Activated CD8-positive, alpha-beta T cell treated with anti-CD3 and anti-CD28 coated beads, Interleukin-2, amount 10 ng/mL, durations not matched to agents 7 days and 5 days (primary cell): Measurements from ENCODE around the gene NRL. TPM values are rescaled to one million over a fixed set of nuclear protein-coding genes. Genes with fewer than 3 reads are reported as not detected.

Experiments used
- ATAC-seq: fragments of 150-1000 bp; cut with Tn5 transposase; one replicate; pipeline ENCODE4 v1.10.0; 2021; ENCODE audit warnings: moderate library complexity
- CTCF ChIA-PET: fragments of 350-600 bp; sonication (Branson Sonifier 250); formaldehyde crosslinking; loops from one replicate; lab custom pipeline; 2021; ENCODE audit warnings: antibody characterized with exemption; lab: Charles Lee
- POLR2A ChIA-PET: fragments of 350-600 bp; sonication (Branson Sonifier 250); formaldehyde crosslinking; loops from one replicate; lab custom pipeline; 2021; ENCODE audit warnings: antibody characterized with exemption; lab: Charles Lee
- DNase-seq: peaks from one replicate; pipeline ENCODE4 v3.0.0-alpha.2; 2020
- H3K27ac Mint-ChIP-seq: one replicate; pipeline ENCODE4 v1.8.0; 2021; ENCODE audit warnings: mild to moderate bottlenecking, mixed read lengths
- H3K27me3 Mint-ChIP-seq: one replicate; pipeline ENCODE4 v1.8.0; 2021; ENCODE audit warnings: low read depth, mixed read lengths
- H3K36me3 Mint-ChIP-seq: one replicate; pipeline ENCODE4 v1.8.0; 2021; ENCODE audit warnings: low read depth, mixed read lengths
- H3K4me1 Mint-ChIP-seq: one replicate; pipeline ENCODE4 v1.8.0; 2021; ENCODE audit warnings: low read depth, mixed read lengths
- H3K4me3 Mint-ChIP-seq: one replicate; pipeline ENCODE4 v1.8.0; 2021; ENCODE audit warnings: mild to moderate bottlenecking, mixed read lengths
- H3K9me3 Mint-ChIP-seq: one replicate; pipeline ENCODE4 v1.8.0; 2022; ENCODE audit warnings: mixed read lengths; ENCODE audit not compliant: insufficient read depth
- total RNA-seq, 2 experiments: library from RNA; stranded (reverse); gene quantifications; one replicate each; pipeline ENCODE4 v1.2.3, GENCODE V29; 2021

NRL gene
- total RNA-seq, 2 experiments from 2014 or later, result 2.8 to 3.4 TPM

- POLR2A ChIA-PET, result interaction anchor here (1.9 to 6.4 kb wide), 5 partner anchors 11 to 69 kb away, joined by 11 to 89 read pairs (median 30); partner anchors contain the start of genes DCAF11, IRF9 and NRL
- peaks cover 42% of the 10 kb centered on the region for H3K4me1 Mint-ChIP-seq
- H3K9me3 Mint-ChIP-seq, result no peaks in the 10 kb centered on the region
- no peak for ATAC-seq
- peak overlapping the region; percentile 100 for H3K4me3 Mint-ChIP-seq
- DNase-seq, result no peak
- H3K27me3 Mint-ChIP-seq, result no peaks in the 10 kb centered on the region
- CTCF ChIA-PET, result interaction anchor here (0.8 to 11.8 kb wide), 10 partner anchors 8 to 69 kb away, joined by 3 to 315 read pairs (median 6); partner anchors contain the start of genes DCAF11, IRF9 and NRL
- peak overlapping the region; percentile 99 for H3K27ac Mint-ChIP-seq
- peaks cover 19% of the 10 kb centered on the region for H3K36me3 Mint-ChIP-seq
Measured at GRCh38 chr14:24092505-24093206, 22.1 kb downstream of the NRL start.

GRCh38 chr14:24092110-24092504 is 22.6 kb downstream of the NRL start:
- H3K9me3 Mint-ChIP-seq, result no peaks in the 10 kb centered on the region
- no peaks in the 10 kb centered on the region for H3K27me3 Mint-ChIP-seq
- ATAC-seq (no peak), DNase-seq (no peak)
- CTCF ChIA-PET, result interaction anchor here (0.8 to 11.8 kb wide), 12 partner anchors 8 to 69 kb away, joined by 3 to 315 read pairs (median 8); partner anchors contain the start of genes DCAF11, IRF9 and NRL
- POLR2A ChIA-PET, result interaction anchor here (1.9 to 6.4 kb wide), 5 partner anchors 11 to 70 kb away, joined by 11 to 89 read pairs (median 30); partner anchors contain the start of genes DCAF11, IRF9 and NRL
- H3K27ac Mint-ChIP-seq, result peak overlapping the region; percentile 62
- peaks cover 19% of the 10 kb centered on the region for H3K36me3 Mint-ChIP-seq
- no peak overlapping the region for H3K4me3 Mint-ChIP-seq
- peaks cover 42% of the 10 kb centered on the region for H3K4me1 Mint-ChIP-seq

- DNase-seq (no peak), ATAC-seq (no peak)
- H3K4me3 Mint-ChIP-seq, result no peak overlapping the region
- no peak overlapping the region for H3K27ac Mint-ChIP-seq
- H3K9me3 Mint-ChIP-seq, result no peaks in the 10 kb centered on the region
- peaks cover 29% of the 10 kb centered on the region for H3K4me1 Mint-ChIP-seq
- H3K27me3 Mint-ChIP-seq, result no peaks in the 10 kb centered on the region
- ChIA-PET POLR2A (interaction anchor here (1.0 to 1.5 kb wide), 3 partner anchors 8 to 17 kb away, joined by 3 read pairs; no protein-coding TSS in a partner anchor), CTCF (interaction anchor here (1.0 to 11.8 kb wide), 20 partner anchors 9 to 210 kb away, joined by 3 to 315 read pairs (median 9); partner anchors contain the start of genes CARMIL3, DCAF11, DHRS1 and IRF9)
- H3K36me3 Mint-ChIP-seq, result peaks cover 3% of the 10 kb centered on the region
Measured at GRCh38 chr14:24089890-24090289, 24.9 kb downstream of the NRL start.

- Mint-ChIP-seq H3K27me3 (no peaks in the 10 kb centered on the region), H3K36me3 (no peaks in the 10 kb centered on the region), H3K9me3 (no peaks in the 10 kb centered on the region), H3K4me1 (peaks cover 19% of the 10 kb centered on the region), H3K4me3 (no peak overlapping the region), H3K27ac (no peak overlapping the region)
- DNase-seq (no peak), ATAC-seq (no peak)
- ChIA-PET CTCF (interaction anchor here (10.4 to 11.8 kb wide), 2 partner anchors 18 to 31 kb away, joined by 213 to 315 read pairs; no protein-coding TSS in a partner anchor), POLR2A (interaction anchor here (0.7 kb wide), 1 partner anchor 28 kb away, joined by 3 read pairs; no protein-coding TSS in a partner anchor)
Measured at GRCh38 chr14:24088095-24088494, 26.7 kb downstream of the NRL start.

GRCh38 chr14:24087004-24087403 is 27.7 kb downstream of the NRL start:
- Mint-ChIP-seq H3K9me3 (no peaks in the 10 kb centered on the region), H3K36me3 (no peaks in the 10 kb centered on the region), H3K27me3 (no peaks in the 10 kb centered on the region), H3K4me1 (peaks cover 16% of the 10 kb centered on the region), H3K4me3 (no peak overlapping the region), H3K27ac (no peak overlapping the region)
- CTCF ChIA-PET, result interaction anchor here (1.5 to 2.3 kb wide), 2 partner anchors 21 to 29 kb away, joined by 7 to 21 read pairs; no protein-coding TSS in a partner anchor
- DNase-seq, result no peak
- POLR2A ChIA-PET, result interaction anchor here (0.6 kb wide), 1 partner anchor 31 kb away, joined by 4 read pairs; no protein-coding TSS in a partner anchor
- no peak for ATAC-seq

GRCh38 chr14:24086193-24086955 is 28.4 kb downstream of the NRL start:
- H3K36me3 Mint-ChIP-seq, result no peaks in the 10 kb centered on the region
- DNase-seq (no peak), ATAC-seq (no peak)
- H3K27me3 Mint-ChIP-seq, result no peaks in the 10 kb centered on the region
- ChIA-PET CTCF (interaction anchor here (0.9 to 2.3 kb wide), 4 partner anchors 22 to 75 kb away, joined by 3 to 21 read pairs (median 6); partner anchors contain the start of gene IRF9), POLR2A (interaction anchor here (0.6 to 1.4 kb wide), 2 partner anchors 22 to 30 kb away, joined by 4 read pairs; no protein-coding TSS in a partner anchor)
- no peaks in the 10 kb centered on the region for H3K9me3 Mint-ChIP-seq
- no peak overlapping the region for H3K4me3 Mint-ChIP-seq
- peaks cover 19% of the 10 kb centered on the region for H3K4me1 Mint-ChIP-seq
- no peak overlapping the region for H3K27ac Mint-ChIP-seq

GRCh38 chr14:24085215-24085614 is 29.5 kb downstream of the NRL start:
- POLR2A ChIA-PET, result interaction anchor here (0.9 to 1.4 kb wide), 4 partner anchors 10 to 157 kb away, joined by 3 to 4 read pairs (median 3); partner anchors contain the start of gene TINF2
- Mint-ChIP-seq H3K36me3 (no peaks in the 10 kb centered on the region), H3K27ac (no peak overlapping the region), H3K9me3 (no peaks in the 10 kb centered on the region), H3K27me3 (no peaks in the 10 kb centered on the region), H3K4me3 (no peak overlapping the region), H3K4me1 (peaks cover 22% of the 10 kb centered on the region)
- ATAC-seq (no peak), DNase-seq (no peak)
- CTCF ChIA-PET, result interaction anchor here (1.1 to 2.3 kb wide), 4 partner anchors 8 to 76 kb away, joined by 3 to 21 read pairs (median 6); partner anchors contain the start of genes IRF9 and PCK2

- DNase-seq (no peak), ATAC-seq (no peak)
- Mint-ChIP-seq H3K9me3 (no peaks in the 10 kb centered on the region), H3K36me3 (no peaks in the 10 kb centered on the region), H3K27me3 (no peaks in the 10 kb centered on the region), H3K4me1 (peaks cover 21% of the 10 kb centered on the region), H3K4me3 (no peak overlapping the region), H3K27ac (no peak overlapping the region)
- ChIA-PET CTCF (interaction anchor here (1.4 to 1.9 kb wide), 3 partner anchors 9 to 24 kb away, joined by 4 to 7 read pairs (median 5); partner anchors contain the start of gene PCK2), POLR2A (interaction anchor here (1.0 to 1.3 kb wide), 2 partner anchors 11 to 158 kb away, joined by 3 read pairs; partner anchors contain the start of gene TINF2)
Measured at GRCh38 chr14:24084440-24084839, 30.3 kb downstream of the NRL start.

- no peaks in the 10 kb centered on the region for H3K36me3 Mint-ChIP-seq
- H3K27me3 Mint-ChIP-seq, result no peaks in the 10 kb centered on the region
- ChIA-PET CTCF (interaction anchor here (1.6 to 5.8 kb wide), 4 partner anchors 9 to 26 kb away, joined by 4 to 117 read pairs (median 40); partner anchors contain the start of gene PCK2), POLR2A (interaction anchor here (4.9 kb wide), 1 partner anchor 10 kb away, joined by 41 read pairs; the partner anchor contains the start of gene PCK2)
- H3K27ac Mint-ChIP-seq, result no peak overlapping the region
- no peak for ATAC-seq
- H3K4me3 Mint-ChIP-seq, result no peak overlapping the region
- DNase-seq, result no peak
- peaks cover 23% of the 10 kb centered on the region for H3K4me1 Mint-ChIP-seq
- H3K9me3 Mint-ChIP-seq, result no peaks in the 10 kb centered on the region
Measured at GRCh38 chr14:24083462-24083861, 31.3 kb downstream of the NRL start.

- peak overlapping the region; percentile 81 for H3K27ac Mint-ChIP-seq
- H3K9me3 Mint-ChIP-seq, result no peaks in the 10 kb centered on the region
- no peaks in the 10 kb centered on the region for H3K36me3 Mint-ChIP-seq
- DNase-seq (no peak), ATAC-seq (no peak)
- CTCF ChIA-PET, result interaction anchor here (1.1 to 5.8 kb wide), 6 partner anchors 10 to 62 kb away, joined by 3 to 117 read pairs (median 24); partner anchors contain the start of gene PCK2
- H3K27me3 Mint-ChIP-seq, result no peaks in the 10 kb centered on the region
- H3K4me3 Mint-ChIP-seq, result peak overlapping the region; percentile 70
- POLR2A ChIA-PET, result interaction anchor here (0.9 to 4.9 kb wide), 5 partner anchors 8 to 32 kb away, joined by 3 to 41 read pairs (median 4); partner anchors contain the start of genes CPNE6, DCAF11, NRL and PCK2
- H3K4me1 Mint-ChIP-seq, result peaks cover 23% of the 10 kb centered on the region
Measured at GRCh38 chr14:24082411-24083080, 32.2 kb downstream of the NRL start.
